Ishikawa (cell line): ENCODE results near the gene MARCO.

Source experiments
- CEBPB ChIP-seq: IDR thresholded peaks from 2 replicates; pipeline ENCODE4 v1.6.1; 2012
- CREB1 ChIP-seq: IDR thresholded peaks from 2 replicates; pipeline ENCODE4 v1.6.1; 2012; ENCODE audit warnings: low read depth
- EGR1 ChIP-seq: IDR thresholded peaks from 2 replicates; pipeline ENCODE4 v1.6.1; 2012
- EP300 ChIP-seq: IDR thresholded peaks from 2 replicates; pipeline ENCODE4 v1.6.1; 2012; ENCODE audit warnings: borderline replicate concordance
- FOXM1 ChIP-seq: IDR thresholded peaks from 2 replicates; pipeline ENCODE4 v1.6.1; 2012; ENCODE audit warnings: low read depth, borderline replicate concordance
- MAX ChIP-seq: IDR thresholded peaks from 2 replicates; pipeline ENCODE4 v1.6.1; 2012
- NFIC ChIP-seq: IDR thresholded peaks from 2 replicates; pipeline ENCODE4 v1.6.1; 2012
- RAD21 ChIP-seq: IDR thresholded peaks from 2 replicates; pipeline ENCODE4 v1.6.1; 2012; ENCODE audit warnings: low read depth
- REST ChIP-seq: IDR thresholded peaks from 2 replicates; pipeline ENCODE4 v1.6.1; 2012; ENCODE audit warnings: low read depth, mild to moderate bottlenecking
- TAF1 ChIP-seq: IDR thresholded peaks from 2 replicates; pipeline ENCODE4 v1.6.1; 2012; ENCODE audit warnings: low read depth, mild to moderate bottlenecking
- TCF12 ChIP-seq: IDR thresholded peaks from 2 replicates; pipeline ENCODE4 v1.6.1; 2012; ENCODE audit warnings: low read depth
- TEAD4 ChIP-seq: IDR thresholded peaks from 2 replicates; pipeline ENCODE4 v1.6.1; 2012
- USF1 ChIP-seq: IDR thresholded peaks from 2 replicates; pipeline ENCODE4 v1.6.1; 2012
- YY1 ChIP-seq: IDR thresholded peaks from 2 replicates; pipeline ENCODE4 v1.6.1; 2012; ENCODE audit warnings: low read depth
- ZBTB7A ChIP-seq: IDR thresholded peaks from 2 replicates; pipeline ENCODE4 v1.6.1; 2012; ENCODE audit warnings: low read depth

Gene MARCO

GRCh38 chr2:118970396-118971135 is 28.6 kb downstream of the MARCO start:
- TF ChIP-seq TAF1 = no peak
- no peak for TF ChIP-seq MAX
- no peak for TF ChIP-seq TEAD4

- TF ChIP-seq EGR1 (no peak), NFIC (no peak), CREB1 (no peak), CEBPB (no peak), TEAD4 (no peak), EP300 (no peak)
These were observed 29.5 kb downstream of the MARCO start for GRCh38 chr2:118971245-118972122.

GRCh38 chr2:118973542-118973951 is 31.6 kb downstream of the MARCO start:
- no peak for TF ChIP-seq CREB1
- TF ChIP-seq ZBTB7A = no peak
- TF ChIP-seq FOXM1 = no peak
- TF ChIP-seq TCF12 = no peak
- no peak for TF ChIP-seq RAD21
- no peak for TF ChIP-seq MAX
- no peak for TF ChIP-seq EP300
- no peak for TF ChIP-seq YY1
- TF ChIP-seq TEAD4 = no peak
- no peak for TF ChIP-seq TAF1
- TF ChIP-seq USF1 = no peak
- TF ChIP-seq EGR1 = no peak
- TF ChIP-seq REST = no peak
- no peak for TF ChIP-seq NFIC

- no peak for TF ChIP-seq RAD21
- no peak for TF ChIP-seq NFIC
- no peak for TF ChIP-seq TEAD4
- no peak for TF ChIP-seq TAF1
- TF ChIP-seq MAX = no peak
- TF ChIP-seq CEBPB = no peak
- no peak for TF ChIP-seq EGR1
- no peak for TF ChIP-seq CREB1
- no peak for TF ChIP-seq ZBTB7A
- TF ChIP-seq TCF12 = no peak
- TF ChIP-seq REST = no peak
- TF ChIP-seq FOXM1 = no peak
- no peak for TF ChIP-seq USF1
These were observed 32.4 kb downstream of the MARCO start for GRCh38 chr2:118974103-118974993.

GRCh38 chr2:118975133-118975532 is 33.1 kb downstream of the MARCO start:
- no peak for TF ChIP-seq FOXM1
- TF ChIP-seq CEBPB = no peak
- TF ChIP-seq MAX = no peak
- TF ChIP-seq EGR1 = no peak
- no peak for TF ChIP-seq REST
- TF ChIP-seq NFIC = no peak
- no peak for TF ChIP-seq RAD21
- TF ChIP-seq TAF1 = no peak
- TF ChIP-seq TEAD4 = no peak
- no peak for TF ChIP-seq YY1
- TF ChIP-seq CREB1 = no peak
- no peak for TF ChIP-seq EP300
- no peak for TF ChIP-seq TCF12
- no peak for TF ChIP-seq ZBTB7A
- TF ChIP-seq USF1 = no peak
